WTC11 (cell line): ENCODE data around the gene GJD2. TPM values are rescaled to one million over a fixed set of nuclear protein-coding genes. Genes with fewer than 3 reads are reported as not detected.

Experiments used
- ATAC-seq: fragments of 200-7000 bp; cut with Tn5 transposase; 2 replicates; pipeline ENCODE4 v1.10.0; 2021; ENCODE audit warnings: mild to moderate bottlenecking, moderate library complexity
- CTCF ChIA-PET: fragments of 300-600 bp; sonication (Branson Sonifier 250); formaldehyde crosslinking; loops from one replicate; lab custom pipeline; 2021; ENCODE audit warnings: antibody characterized with exemption; lab: Charles Lee
- POLR2A ChIA-PET: fragments of 350-600 bp; sonication (Branson Sonifier 250); formaldehyde crosslinking; loops from one replicate; lab custom pipeline; 2021; ENCODE audit warnings: antibody characterized with exemption; lab: Charles Lee
- DNase-seq: peaks from one replicate; pipeline ENCODE4 v3.0.0; 2021; ENCODE audit warnings: low spot score
- H3K27ac Mint-ChIP-seq: 2 replicates; pipeline ENCODE4 v1.8.0; 2021; ENCODE audit warnings: mixed read lengths
- H3K27me3 Mint-ChIP-seq: 2 replicates; pipeline ENCODE4 v1.8.0; 2021; ENCODE audit warnings: low read depth, mild to moderate bottlenecking, moderate library complexity, mixed read lengths
- H3K36me3 Mint-ChIP-seq: 2 replicates; pipeline ENCODE4 v1.8.0; 2021; ENCODE audit warnings: mixed read lengths
- H3K4me1 Mint-ChIP-seq: 2 replicates; pipeline ENCODE4 v1.8.0; 2022; ENCODE audit warnings: mixed read lengths
- H3K4me3 Mint-ChIP-seq: 2 replicates; pipeline ENCODE4 v1.8.0; 2021; ENCODE audit warnings: mild to moderate bottlenecking, moderate library complexity, mixed read lengths
- H3K9me3 Mint-ChIP-seq: 2 replicates; pipeline ENCODE4 v1.8.0; 2021; ENCODE audit warnings: mixed read lengths
- AFF4 ChIP-seq: sonication (generic); formaldehyde crosslinking; IDR thresholded peaks from 2 replicates; pipeline ENCODE4 v1.8.1; 2023; ENCODE audit warnings: mild to moderate bottlenecking, missing genetic modification reagents, borderline replicate concordance
- AR ChIP-seq: fragments of 250-450 bp; sonication (Bioruptor Pico); IDR thresholded peaks from 2 replicates; pipeline ENCODE4 v1.9.0; 2021; ENCODE audit warnings: mild to moderate bottlenecking
- ATF1 ChIP-seq: sonication (generic); formaldehyde crosslinking; IDR thresholded peaks from 2 replicates; pipeline ENCODE4 v1.8.1; 2023; ENCODE audit warnings: mild to moderate bottlenecking, moderate library complexity, missing genetic modification reagents
- ATF6 ChIP-seq: sonication (generic); formaldehyde crosslinking; IDR thresholded peaks from 2 replicates; pipeline ENCODE4 v1.8.1; 2023; ENCODE audit warnings: mild to moderate bottlenecking, missing genetic modification reagents
- E2F1 ChIP-seq: sonication (generic); formaldehyde crosslinking; IDR thresholded peaks from 2 replicates; pipeline ENCODE4 v1.8.0; 2022; ENCODE audit warnings: mild to moderate bottlenecking, missing genetic modification reagents
- FOXJ3 ChIP-seq: sonication (generic); formaldehyde crosslinking; IDR thresholded peaks from 2 replicates; pipeline ENCODE4 v1.9.0; 2021; ENCODE audit warnings: missing genetic modification reagents, mild to moderate bottlenecking, borderline replicate concordance
- JUN ChIP-seq: sonication (generic); formaldehyde crosslinking; IDR thresholded peaks from 2 replicates; pipeline ENCODE4 v1.8.0; 2023; ENCODE audit warnings: mild to moderate bottlenecking, missing genetic modification reagents
- NFATC4 ChIP-seq: fragments of 250-450 bp; sonication (Bioruptor Pico); IDR thresholded peaks from 2 replicates; pipeline ENCODE4 v1.9.0; 2021; ENCODE audit warnings: mild to moderate bottlenecking
- PREB ChIP-seq: sonication (generic); formaldehyde crosslinking; IDR thresholded peaks from 2 replicates; pipeline ENCODE4 v1.8.1; 2022; ENCODE audit warnings: mild to moderate bottlenecking, missing genetic modification reagents, moderate library complexity, borderline replicate concordance
- TEAD1 ChIP-seq: sonication (generic); formaldehyde crosslinking; IDR thresholded peaks from 2 replicates; pipeline ENCODE4 v1.8.0; 2022; ENCODE audit warnings: mild to moderate bottlenecking, missing genetic modification reagents
- ZNF532 ChIP-seq: fragments of 250-450 bp; sonication (Bioruptor Pico); IDR thresholded peaks from 2 replicates; pipeline ENCODE4 v1.9.0; 2021; ENCODE audit warnings: mild to moderate bottlenecking, borderline replicate concordance
- ZNF671 ChIP-seq: fragments of 250-450 bp; sonication (Bioruptor Pico); IDR thresholded peaks from 2 replicates; pipeline ENCODE4 v1.8.0; 2021; ENCODE audit warnings: mild to moderate bottlenecking
- total RNA-seq: library from RNA; stranded (reverse); gene quantifications from 3 replicates; pipeline ENCODE4 v1.2.3, GENCODE V29; 2021

The GJD2 gene
- total RNA-seq, 1 experiment from 2014 or later, result 0.22 TPM

GRCh38 chr15:34718681-34719665 is 35.8 kb downstream of the GJD2 start:
- TF ChIP-seq AR (CRISPR knock-in tag) (no peak), NFATC4 (CRISPR knock-in tag) (no peak), FOXJ3 (CRISPR knock-in tag) (no peak), PREB (CRISPR knock-in tag) (no peak), AFF4 (CRISPR knock-in tag) (no peak)
- no peaks in the 10 kb centered on the region for H3K36me3 Mint-ChIP-seq
- POLR2A ChIA-PET, result no interaction called here
- no peak overlapping the region for H3K27ac Mint-ChIP-seq
- no peak for ATAC-seq
- DNase-seq, result no peak
- CTCF ChIA-PET, result interaction anchor here (3.1 kb wide), 1 partner anchor 11 kb away, joined by 17 read pairs; no protein-coding TSS in a partner anchor
- H3K4me3 Mint-ChIP-seq, result no peak overlapping the region
- peaks cover 13% of the 10 kb centered on the region for H3K4me1 Mint-ChIP-seq
- no peaks in the 10 kb centered on the region; the same call in 1 of the 2 replicates for H3K27me3 Mint-ChIP-seq
- no peaks in the 10 kb centered on the region for H3K9me3 Mint-ChIP-seq

- H3K4me1 Mint-ChIP-seq, result peaks cover 12% of the 10 kb centered on the region
- DNase-seq (no peak), ATAC-seq (no peak)
- H3K4me3 Mint-ChIP-seq, result no peak overlapping the region
- ChIA-PET POLR2A (no interaction called here), CTCF (interaction anchor here (3.1 kb wide), 1 partner anchor 9 kb away, joined by 17 read pairs; no protein-coding TSS in a partner anchor)
- H3K36me3 Mint-ChIP-seq, result no peaks in the 10 kb centered on the region
- H3K27ac Mint-ChIP-seq, result no peak overlapping the region
- H3K27me3 Mint-ChIP-seq, result no peaks in the 10 kb centered on the region
- H3K9me3 Mint-ChIP-seq, result no peaks in the 10 kb centered on the region
- TF ChIP-seq ATF6 (CRISPR knock-in tag) (no peak), ZNF671 (CRISPR knock-in tag) (no peak), ZNF532 (CRISPR knock-in tag) (no peak), ATF1 (CRISPR knock-in tag) (no peak), E2F1 (CRISPR knock-in tag) (no peak), TEAD1 (no peak), JUN (CRISPR knock-in tag) (no peak), AFF4 (CRISPR knock-in tag) (no peak)
Measured at GRCh38 chr15:34717729-34718128, 37.1 kb downstream of the GJD2 start.
